NCI-H2029 treated with DMSO at 0.1 percent for 48 hours (cell line): Measurements from ENCODE around the gene ILDR2.

Experiments used
- DNase-seq: peaks from one replicate; lab custom pipeline; 2025; lab: John Stamatoyannopoulos, UW

ILDR2 gene

DNA sequence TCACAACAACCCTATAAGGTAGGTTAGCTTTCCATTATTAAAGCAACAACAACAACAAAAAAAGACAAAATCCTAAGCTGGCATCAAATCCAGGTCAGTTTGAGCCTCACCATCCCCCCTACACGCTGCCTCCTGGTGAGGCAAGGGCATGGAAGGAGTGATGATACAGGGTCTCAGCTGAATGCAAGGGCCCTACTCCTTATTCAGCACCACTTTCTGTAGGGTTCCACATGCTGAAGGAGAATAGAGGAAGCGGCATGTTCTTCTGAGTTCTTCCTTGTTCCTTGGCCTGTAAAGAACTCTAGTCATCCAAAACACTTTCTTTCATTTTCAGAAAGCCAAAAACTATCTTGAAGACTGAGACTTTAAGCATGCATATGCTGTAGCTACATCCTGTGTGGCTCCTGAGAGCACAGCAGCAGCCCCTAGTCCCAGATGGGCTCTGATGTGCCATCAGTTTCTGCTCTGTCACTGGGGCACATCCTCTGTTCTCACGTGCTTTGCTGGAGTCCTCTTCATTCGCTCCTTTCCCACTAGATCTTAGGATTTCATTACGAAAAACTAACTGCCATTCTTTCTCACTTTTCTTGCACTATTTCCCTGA is 6.2 kb downstream of the ILDR2 start:
- DNase-seq = no peak

DNA sequence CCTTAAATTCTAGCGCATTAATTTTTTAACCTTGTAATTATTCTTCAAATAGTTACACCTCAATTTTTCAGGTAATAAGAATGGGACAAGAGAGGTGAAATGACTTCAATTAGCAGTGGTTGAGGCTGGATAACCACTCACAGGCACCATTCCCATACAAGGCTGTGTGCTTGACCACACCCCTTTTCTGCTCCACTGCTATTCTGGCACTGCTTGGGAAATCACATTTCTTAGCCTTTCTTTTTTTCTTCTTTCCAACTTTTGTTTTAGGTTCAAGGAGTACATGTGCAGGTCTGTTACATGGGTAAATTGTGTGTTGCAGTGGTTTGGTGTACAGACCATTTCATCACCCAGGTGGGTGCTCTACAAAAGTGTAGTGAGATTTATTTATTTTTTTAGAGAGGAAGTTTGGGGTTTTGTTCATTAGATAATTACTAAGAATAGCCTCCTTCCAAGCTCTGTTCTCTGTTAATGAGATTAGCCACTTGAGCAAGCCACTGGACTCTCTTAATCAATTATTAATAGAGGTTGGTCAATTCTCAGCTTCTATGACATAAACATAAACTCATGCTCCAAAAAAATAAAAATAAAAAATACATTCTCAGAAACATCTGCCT is 14.4 kb downstream of the ILDR2 start:
- no peak for DNase-seq

DNA sequence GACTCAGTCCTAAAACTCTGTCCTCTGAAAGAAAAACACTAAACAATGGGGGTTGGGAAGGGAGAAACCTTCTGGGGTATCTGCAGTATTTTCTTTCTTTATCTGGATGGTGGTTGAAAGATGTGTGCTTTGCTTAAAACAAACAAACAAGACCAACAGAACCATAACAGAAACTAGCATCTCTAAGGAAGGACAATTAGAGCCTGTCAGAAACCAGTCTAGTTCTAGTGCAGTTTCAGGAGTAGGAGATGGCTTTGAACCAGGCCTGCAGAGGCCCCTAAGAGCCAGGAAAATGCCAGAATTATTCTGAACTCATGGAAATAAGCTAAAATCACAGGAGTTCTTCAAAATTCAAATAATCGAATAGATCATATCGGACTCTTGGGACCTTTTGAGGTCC is 18.5 kb downstream of the ILDR2 start:
- no peak for DNase-seq

DNA sequence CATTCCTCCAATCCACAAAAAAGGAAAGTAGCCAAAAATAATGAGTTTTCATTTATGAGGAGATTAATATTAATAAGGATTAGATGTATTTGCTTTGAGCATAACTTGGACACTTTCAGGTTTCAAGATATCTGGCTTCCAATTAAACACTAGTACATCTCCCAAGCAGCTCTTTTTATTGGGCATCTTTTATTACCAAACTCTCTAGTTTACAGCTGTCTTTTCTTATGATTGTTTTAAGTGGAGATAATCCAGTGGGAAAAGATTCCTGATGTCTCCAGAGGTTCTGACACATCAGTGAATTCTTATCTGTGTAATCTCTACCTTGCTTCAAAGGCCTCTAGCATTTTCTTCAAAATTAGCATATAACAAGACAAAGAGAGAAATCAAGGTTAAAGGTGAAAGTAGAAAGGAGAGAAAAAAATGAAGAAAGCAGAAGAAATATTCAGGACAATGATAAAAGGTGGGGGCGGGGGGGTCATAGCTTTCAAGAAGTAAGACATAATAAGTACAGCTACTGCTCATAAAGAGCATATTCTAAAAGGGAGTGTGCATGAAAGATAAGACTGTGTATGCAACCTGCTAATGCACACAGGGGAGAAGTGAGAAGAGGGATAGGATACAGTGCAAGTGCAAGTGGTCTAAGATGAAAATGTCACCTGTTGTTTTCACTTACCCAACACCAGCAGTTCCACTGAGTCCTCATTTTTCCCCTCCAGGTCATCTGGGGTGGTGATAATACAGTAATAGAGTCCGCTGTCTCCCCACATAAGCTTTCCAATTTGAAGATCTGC is 19.1 kb downstream of the ILDR2 start:
- no peak for DNase-seq

DNA sequence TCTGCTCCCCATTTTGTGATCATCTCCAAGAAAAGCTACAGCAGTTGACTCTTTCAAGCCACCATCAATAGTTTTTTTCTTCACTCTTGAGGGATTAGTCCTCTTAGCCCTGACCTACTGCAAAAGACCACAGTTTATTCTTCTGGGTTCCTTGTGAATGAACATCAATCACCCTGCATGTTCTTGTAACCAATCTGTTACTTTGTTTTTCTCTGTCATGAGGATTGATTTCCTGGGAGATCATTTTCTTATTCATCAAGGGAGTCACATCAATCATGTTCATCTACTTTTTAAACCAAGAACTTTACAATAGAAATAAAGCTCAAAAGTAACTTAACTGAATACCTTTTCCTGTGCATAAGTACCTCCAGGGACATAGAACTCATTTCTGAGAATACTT is 21.8 kb downstream of the ILDR2 start:
- DNase-seq = no peak

DNA sequence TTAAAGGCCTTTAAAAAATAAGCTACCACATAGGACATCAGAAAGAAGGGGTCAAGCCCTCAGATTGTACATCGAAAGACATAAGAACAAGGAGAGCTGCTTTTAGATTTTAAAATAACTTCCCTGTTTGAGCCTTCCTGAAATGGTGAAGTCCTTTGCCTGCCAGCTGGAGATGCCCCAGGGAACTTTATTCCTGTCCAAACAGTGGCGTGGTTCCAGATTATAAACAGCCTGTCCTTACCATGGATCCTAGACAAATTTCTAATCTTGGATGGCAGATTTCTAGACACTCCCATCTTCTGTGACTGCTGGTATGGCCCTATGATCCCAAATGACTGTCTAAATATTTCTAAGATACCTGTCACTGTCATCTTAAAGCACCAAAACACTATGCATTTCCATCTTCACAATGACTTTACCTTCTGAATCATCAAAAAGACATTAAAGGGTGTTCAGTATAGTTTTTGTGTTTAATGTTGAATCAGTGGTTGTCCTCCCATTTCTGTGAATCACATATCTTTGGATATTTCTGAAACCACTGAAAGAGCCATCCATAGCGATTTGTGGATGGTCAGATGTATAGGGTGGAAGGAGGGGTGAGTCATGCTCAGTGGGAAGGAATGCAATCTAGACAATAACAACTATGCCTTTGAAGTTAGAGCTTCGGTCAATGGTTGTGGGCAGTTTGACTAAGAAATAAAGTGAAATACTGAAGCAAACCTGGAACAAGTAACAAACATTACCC is 23.2 kb downstream of the ILDR2 start:
- no peak for DNase-seq

DNA sequence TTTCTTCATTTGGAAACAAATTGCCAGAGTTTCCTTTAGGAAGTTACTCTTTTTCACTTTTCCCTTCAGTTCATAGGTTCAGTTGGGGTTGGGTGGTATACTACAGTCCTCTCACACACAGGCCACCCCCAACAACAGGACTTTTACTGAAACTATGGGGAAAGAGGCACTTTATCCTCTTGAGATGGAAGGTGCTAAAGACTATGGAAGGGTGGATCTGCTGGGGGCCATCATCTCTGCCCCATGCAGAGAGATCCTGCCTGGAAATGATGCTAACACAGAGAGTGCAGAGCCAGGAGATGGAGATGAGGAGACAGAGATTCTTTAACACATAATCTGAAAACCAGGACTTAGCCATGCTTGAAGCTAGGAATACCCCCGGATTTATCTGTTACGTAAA is 24.3 kb downstream of the ILDR2 start:
- no peak for DNase-seq

DNA sequence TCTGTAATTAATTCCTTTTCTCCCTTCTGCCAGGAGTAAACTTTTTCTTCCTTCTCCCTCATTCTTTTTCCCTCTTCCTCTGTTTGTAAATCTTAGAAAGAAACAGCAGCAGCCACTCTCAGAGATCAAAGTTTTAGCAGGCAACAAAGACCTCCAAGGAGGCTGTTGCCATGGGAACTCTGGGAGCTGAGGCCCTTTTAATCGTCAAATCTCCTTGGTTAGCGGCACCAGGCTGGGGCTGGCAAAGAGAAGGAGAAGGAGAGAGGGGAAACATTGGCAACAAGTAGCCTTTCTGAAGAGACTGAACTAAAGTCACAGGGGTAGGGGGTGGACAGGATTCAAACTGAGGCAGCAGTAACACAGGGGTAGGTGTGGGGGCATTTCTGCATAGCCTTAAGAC is 25.2 kb downstream of the ILDR2 start:
- DNase-seq = no peak

DNA sequence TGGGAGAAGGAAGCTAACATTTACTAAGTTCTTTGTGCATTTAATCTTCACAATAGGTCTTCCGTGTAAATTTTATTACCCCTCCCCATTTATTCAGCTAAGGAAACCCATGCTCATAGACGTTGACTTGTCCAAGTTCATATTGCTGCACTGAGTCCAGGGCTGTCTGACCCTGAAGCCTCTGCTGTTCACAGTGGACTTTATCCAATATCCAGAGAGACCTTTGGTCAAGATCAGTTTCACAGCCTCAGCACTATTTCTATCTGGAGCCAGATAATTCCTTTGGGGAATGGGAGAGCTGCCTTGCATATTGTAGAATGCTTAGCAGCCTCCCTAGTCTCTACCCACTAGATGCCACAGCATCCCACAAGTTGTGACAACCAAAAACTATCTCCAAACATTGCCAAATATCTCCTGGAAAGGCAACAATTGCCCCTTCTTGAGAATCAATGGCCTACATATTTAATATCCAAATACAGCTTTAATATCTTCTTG is 26.4 kb downstream of the ILDR2 start:
- no peak for DNase-seq

DNA sequence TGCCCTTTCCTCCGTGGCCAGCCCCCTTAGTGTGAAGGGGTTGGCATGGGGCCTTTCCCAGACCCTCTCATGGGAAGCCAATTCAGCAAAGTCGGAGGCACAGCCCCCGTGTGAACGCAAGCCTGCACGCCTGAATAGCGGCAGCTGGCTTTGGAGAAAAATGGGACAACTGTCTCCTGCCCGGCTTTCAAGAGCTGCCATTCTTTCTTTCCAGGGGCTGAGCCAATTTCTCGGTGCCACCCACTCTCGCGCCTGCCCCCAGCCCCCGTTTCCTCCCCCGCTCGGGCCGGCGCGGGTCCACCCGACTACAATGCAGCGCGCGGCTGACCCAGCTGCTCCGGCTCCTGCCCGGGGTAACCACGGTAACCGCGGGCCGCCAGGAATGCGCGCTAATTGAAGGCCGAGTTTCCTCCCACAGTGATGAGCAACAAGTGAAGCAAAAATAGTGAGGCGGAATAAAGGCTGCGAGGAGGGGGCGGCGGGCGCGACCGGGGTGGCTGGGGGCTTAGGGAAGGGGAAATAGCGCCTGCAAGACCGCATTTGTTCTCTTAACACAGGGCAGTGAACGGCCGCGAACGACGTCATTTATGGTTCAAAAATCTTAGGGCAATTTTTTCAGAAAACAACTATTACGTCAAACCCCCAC is 27.8 kb downstream of the ILDR2 start:
- no peak for DNase-seq

DNA sequence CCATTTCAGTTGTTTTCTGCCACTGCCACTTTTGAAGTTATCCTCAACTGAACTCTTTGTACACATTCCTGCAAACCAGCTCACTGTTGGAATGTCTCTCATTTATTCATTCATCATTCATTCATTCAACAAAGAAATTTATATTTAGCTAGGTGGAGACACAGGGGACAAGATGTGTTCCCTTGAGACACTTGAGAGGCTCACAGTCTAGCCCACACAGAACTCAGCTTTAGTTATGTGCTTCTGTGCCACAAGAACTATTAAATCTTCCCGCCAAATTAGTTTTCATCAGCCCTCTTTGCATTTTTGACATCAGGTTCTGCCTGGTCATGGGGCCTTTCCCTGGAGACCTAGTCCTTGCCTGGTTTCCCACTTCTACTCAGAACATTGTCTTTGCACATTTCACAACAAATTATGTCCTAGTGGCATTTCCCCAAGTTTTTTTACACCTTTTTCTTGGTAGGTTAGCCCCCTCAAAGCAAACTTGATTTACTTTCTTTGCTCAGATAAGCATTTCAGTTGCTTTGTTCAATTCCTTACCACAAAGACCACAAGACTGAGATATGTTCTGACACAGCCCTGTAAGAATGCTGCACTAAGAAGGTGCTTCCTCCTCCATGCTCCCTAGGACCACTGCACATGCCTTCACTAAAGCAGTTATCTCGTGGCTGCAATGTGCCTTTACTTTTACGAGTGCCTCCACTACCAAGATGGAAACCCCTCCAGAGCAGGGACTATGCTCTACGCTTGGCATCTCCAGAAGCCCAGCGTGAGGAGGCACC is 31.0 kb downstream of the ILDR2 start:
- no peak for DNase-seq

DNA sequence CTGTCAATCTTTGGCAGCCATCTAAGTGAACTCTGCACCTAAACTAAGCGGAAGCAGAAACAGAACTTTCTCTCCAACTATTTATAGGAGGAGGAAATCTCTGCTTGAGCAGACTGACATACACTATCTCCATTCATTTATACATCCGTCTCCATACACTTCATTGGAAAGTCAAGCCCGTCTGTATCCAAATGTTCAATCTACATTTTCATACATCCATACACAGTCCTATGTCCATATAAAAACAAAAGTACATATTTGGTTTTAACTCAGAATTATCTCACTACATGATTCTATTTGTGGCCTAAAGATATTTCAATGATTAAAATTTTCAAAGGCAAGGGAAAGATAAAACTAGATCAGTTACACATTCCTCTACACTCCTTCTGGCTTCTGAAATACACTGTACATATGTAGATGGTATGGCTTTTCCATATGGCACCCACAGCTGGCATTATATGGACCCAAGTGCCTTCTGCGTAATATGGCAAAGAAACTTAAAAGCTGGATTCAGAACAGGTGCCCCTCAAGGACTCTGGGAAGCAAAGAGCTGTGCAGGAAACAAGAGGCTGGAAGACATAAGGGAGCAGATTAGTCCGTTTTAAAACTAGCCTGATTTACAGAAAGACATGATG is 35.5 kb downstream of the ILDR2 start:
- no peak for DNase-seq

DNA sequence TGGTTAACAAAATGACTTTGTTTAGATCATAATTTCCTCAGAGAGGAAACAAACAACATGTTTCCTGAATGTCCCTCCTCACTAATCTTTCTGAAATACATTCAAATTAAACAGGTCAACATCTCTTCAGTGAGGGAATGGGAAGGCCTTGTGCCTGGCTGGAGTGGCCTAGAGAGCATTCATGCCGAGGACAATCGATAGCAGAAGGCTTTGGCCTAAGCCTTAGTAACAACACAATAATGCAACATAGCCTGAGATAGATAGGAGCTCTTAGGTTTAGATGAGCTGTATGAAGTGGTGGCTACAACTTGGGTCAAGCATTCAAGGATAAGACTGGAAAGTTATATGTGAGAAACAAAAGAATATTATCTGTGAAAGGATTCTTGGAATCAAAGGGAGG is 37.4 kb downstream of the ILDR2 start:
- DNase-seq = no peak

DNA sequence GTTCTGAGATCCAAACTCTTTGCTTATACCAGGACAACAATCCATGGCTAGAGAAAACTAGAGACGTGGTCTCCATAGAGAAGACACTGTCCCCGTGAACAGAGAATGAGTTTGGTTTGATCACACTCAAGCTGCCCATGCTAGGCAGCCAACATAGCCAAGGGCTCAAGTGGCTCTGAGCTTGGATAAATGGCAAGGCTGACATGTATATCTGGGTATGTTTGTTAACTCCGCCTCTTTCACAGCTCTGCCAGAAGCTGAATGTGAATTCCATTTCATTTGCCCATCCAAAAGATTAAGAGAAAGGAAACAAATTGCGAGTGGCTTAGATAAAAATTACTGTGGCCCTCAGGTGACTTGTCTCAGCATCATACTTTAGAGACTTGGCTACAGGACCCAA is 38.0 kb downstream of the ILDR2 start:
- DNase-seq = no peak

DNA sequence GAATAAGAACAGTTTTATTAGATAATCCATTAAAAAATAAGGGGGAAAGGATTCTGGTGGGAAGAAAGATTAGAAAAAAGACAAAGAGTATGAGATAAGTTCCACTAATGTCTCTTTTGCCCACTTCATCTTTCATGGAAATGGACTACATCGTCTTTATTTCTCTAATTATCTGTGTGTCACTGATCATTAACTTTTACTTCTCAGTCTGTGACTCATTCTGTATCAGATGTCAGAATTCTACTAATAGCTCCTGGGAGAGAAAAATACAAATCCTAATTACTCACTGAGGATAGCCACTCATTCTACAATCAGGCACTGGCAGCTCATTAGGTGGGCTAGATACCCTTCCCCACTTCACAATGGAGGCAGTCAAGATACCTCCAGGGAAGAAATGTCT is 41.7 kb downstream of the ILDR2 start:
- DNase-seq = no peak

DNA sequence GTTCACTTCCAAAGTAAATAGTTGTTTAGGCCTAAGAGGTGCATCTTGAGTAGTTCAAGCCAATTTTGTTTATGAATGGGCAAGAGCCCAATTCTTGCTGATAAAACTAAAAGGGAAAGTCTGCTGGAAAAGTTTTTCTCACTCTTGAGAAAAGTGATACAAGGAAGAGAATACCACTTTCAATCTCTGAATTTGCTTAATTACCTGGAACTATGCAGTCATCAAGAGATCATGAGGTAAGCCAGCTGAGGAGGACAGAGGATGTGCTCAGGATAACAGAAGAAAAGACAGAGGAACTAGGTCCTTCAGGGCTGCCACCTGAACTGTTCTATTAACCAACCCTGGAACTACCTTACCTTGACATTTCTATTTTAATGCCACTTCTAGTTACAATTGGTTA is 42.2 kb downstream of the ILDR2 start:
- no peak for DNase-seq

DNA sequence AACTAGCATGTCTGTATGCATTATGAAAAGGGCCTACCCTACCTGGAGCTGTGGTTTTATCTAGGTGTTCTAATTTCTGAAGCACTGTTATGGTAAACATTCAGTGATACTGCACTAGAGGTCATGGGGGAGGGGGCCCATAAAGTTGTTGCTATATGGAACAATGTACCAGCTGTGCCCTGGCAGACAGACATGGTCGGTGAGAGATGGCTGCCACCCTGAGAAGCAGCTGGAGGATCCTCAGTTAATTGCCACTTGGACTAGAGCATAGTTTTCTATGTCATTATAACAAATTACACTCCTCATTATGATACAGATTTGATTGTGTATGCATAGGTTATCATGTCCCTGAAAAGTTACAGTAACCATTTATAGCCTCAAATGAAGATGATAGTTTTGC is 45.4 kb downstream of the ILDR2 start:
- DNase-seq = no peak

DNA sequence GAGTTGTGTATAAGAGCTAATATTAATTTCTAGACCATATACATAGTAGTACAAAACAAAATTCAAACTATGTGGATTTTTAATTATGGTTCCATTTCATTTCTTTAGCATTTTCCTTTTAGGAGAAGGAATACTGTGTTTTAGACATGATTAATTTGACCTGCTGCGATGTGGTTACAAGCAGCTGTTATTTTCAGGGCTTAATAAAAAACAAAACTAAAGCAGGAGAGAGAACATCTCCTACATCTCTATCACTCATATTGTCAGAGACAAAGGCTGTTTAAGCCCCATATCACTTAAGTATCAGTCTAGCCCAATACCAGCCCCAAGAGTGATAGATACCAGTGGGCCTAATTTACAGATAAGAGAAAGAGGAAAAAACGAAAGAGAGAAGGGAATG is 47.6 kb downstream of the ILDR2 start:
- no peak for DNase-seq

DNA sequence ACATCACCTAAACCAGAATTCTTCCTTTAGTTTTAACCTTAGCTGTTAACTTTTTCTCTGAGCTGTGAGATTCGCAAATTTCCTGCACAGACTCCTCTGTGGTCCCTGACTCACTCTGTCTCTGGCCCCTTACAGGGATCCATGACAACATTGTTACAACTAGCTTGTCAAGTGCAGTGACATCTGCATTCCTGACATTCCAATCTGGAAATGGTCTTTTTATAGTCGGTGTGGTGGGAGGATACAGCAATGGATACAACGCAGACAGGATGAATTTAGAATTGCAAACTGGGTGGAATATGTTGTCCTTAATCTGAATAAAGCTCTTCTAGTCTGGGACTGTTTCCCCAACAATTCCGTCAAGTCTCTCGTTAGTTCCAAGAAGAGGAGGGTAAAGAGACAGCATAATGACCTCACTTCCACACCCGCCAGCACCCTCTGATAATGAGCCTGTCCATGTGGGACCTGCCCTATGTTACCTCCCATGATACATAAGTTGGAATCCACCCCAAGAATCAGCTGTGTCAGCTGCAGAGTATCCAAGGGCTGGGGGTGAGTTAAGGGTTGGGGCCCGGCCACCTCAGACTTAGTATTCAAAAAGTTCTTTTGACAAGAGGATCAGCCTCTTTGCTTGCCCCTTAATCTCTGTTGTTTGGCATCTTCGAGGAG is 49.4 kb downstream of the ILDR2 start:
- DNase-seq = no peak

DNA sequence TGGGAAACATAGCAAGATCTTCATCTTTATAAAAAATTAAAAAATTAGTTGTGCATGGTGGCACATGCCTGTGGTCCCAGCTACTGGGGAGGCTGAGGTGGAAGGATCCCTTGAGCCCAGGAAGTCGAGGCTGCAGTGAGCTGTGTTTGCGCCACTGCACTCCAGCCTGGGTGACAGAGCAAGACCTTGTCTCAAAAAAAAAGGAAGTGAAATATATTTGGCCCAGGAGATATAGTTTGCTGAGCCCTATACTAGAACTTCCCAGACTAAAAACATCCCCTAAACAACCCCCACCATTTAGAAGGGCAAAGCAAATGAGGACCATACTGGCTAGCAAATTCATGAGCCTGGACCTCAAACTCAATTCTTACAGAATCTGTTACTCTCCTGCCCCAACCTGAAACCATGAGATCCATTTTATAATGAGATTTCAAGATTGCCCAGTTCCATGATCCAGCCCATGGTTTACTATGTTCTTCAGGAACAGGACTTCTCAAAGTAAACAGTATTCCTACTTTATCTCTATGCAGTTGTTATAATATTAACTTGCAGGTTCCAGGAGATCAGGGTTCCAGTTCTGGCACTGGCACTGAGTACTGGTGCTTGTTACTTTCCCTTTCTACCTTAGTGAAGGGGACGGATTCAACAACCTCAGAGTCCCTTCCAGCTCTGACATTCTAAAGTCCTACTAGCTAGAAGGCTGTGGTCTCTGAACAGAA is 50.4 kb downstream of the ILDR2 start:
- no peak for DNase-seq
